ENCODE measurements around the gene PRKAA2. TPM values are rescaled to one million over a fixed set of nuclear protein-coding genes. Genes with fewer than 3 reads are reported as not detected.

Gene PRKAA2
- polyA plus RNA-seq, 4 donors, result 0.27 to 4.4 (median 0.48) TPM; not detected in 1

GRCh38 chr1:56627636-56628039 is 17.5 kb upstream of the PRKAA2 start:
- Histone ChIP-seq H3K4me3 (ENCODE audit: low read depth in 1 of 3, low read length in 3 of 3) (no peak overlapping the region), H3K27ac (ENCODE audit: low read depth in 1 of 3, low read length in 2 of 3) (no peak overlapping the region), H3K27me3 (ENCODE audit: control insufficient read depth in 3 of 3, insufficient read depth in 3 of 3, low read length in 3 of 3) (no peaks in the 10 kb centered on the region), H3K36me3 (ENCODE audit: control insufficient read depth in 3 of 3, insufficient read depth in 2 of 3, low read depth in 1 of 3, low read length in 3 of 3) (no peaks in the 10 kb centered on the region), H3K4me1 (ENCODE audit: control insufficient read depth in 3 of 3, insufficient read depth in 2 of 3, low read depth in 1 of 3, low read length in 2 of 3) (no peaks in the 10 kb centered on the region), H3K9me3 (ENCODE audit: control insufficient read depth in 2 of 2, insufficient read depth in 1 of 2, low read depth in 1 of 2, low read length in 1 of 2) (peaks cover 0 to 4% of the 10 kb centered on the region in 2 donors)
- FAIRE-seq, result no peak
- whole genome bisulfite sequencing, 3 donors, result 70 to 71% (median 70%) methylated on average over 3 of the region's 3 CpGs
- DNase-seq, result no peak

GRCh38 chr1:56630786-56631185 is 14.3 kb upstream of the PRKAA2 start:
- Histone ChIP-seq H3K4me1 (ENCODE audit: control insufficient read depth in 3 of 3, insufficient read depth in 2 of 3, low read depth in 1 of 3, low read length in 2 of 3) (no peaks in the 10 kb centered on the region), H3K36me3 (ENCODE audit: control insufficient read depth in 3 of 3, insufficient read depth in 2 of 3, low read depth in 1 of 3, low read length in 3 of 3) (no peaks in the 10 kb centered on the region), H3K9me3 (ENCODE audit: control insufficient read depth in 2 of 2, insufficient read depth in 1 of 2, low read depth in 1 of 2, low read length in 1 of 2) (no peaks in the 10 kb centered on the region), H3K27ac (ENCODE audit: low read depth in 1 of 3, low read length in 2 of 3) (no peak overlapping the region), H3K27me3 (ENCODE audit: control insufficient read depth in 3 of 3, insufficient read depth in 3 of 3, low read length in 3 of 3) (no peaks in the 10 kb centered on the region), H3K4me3 (ENCODE audit: low read depth in 1 of 3, low read length in 3 of 3) (no peak overlapping the region)
- FAIRE-seq (no peak), DNase-seq (no peak)

GRCh38 chr1:56631901-56632300 is 13.2 kb upstream of the PRKAA2 start:
- no peaks in the 10 kb centered on the region for H3K36me3 ChIP-seq (ENCODE audit: control insufficient read depth in 3 of 3, insufficient read depth in 2 of 3, low read depth in 1 of 3, low read length in 3 of 3)
- no peak overlapping the region for H3K4me3 ChIP-seq (ENCODE audit: low read depth in 1 of 3, low read length in 3 of 3)
- no peaks in the 10 kb centered on the region for H3K4me1 ChIP-seq (ENCODE audit: control insufficient read depth in 3 of 3, insufficient read depth in 2 of 3, low read depth in 1 of 3, low read length in 2 of 3)
- FAIRE-seq (no peak), DNase-seq (no peak)
- no peak overlapping the region for H3K27ac ChIP-seq (ENCODE audit: low read depth in 1 of 3, low read length in 2 of 3)
- WGBS, 3 donors, result 67 to 80% (median 70%) methylated on average over 2 of the region's 2 CpGs
- H3K9me3 ChIP-seq (ENCODE audit: control insufficient read depth in 2 of 2, insufficient read depth in 1 of 2, low read depth in 1 of 2, low read length in 1 of 2), result no peaks in the 10 kb centered on the region
- no peaks in the 10 kb centered on the region for H3K27me3 ChIP-seq (ENCODE audit: control insufficient read depth in 3 of 3, insufficient read depth in 3 of 3, low read length in 3 of 3)

- Histone ChIP-seq H3K27ac (ENCODE audit: low read depth in 1 of 3, low read length in 2 of 3) (no peak overlapping the region), H3K36me3 (ENCODE audit: control insufficient read depth in 3 of 3, insufficient read depth in 2 of 3, low read depth in 1 of 3, low read length in 3 of 3) (no peaks in the 10 kb centered on the region), H3K27me3 (ENCODE audit: control insufficient read depth in 3 of 3, insufficient read depth in 3 of 3, low read length in 3 of 3) (no peaks in the 10 kb centered on the region), H3K4me1 (ENCODE audit: control insufficient read depth in 3 of 3, insufficient read depth in 2 of 3, low read depth in 1 of 3, low read length in 2 of 3) (no peaks in the 10 kb centered on the region), H3K9me3 (ENCODE audit: control insufficient read depth in 2 of 2, insufficient read depth in 1 of 2, low read depth in 1 of 2, low read length in 1 of 2) (no peaks in the 10 kb centered on the region), H3K4me3 (ENCODE audit: low read depth in 1 of 3, low read length in 3 of 3) (no peak overlapping the region)
- 95 to 96% (median 95%) methylated on average over 3 of the region's 3 CpGs for WGBS, 3 donors
- DNase-seq (no peak), FAIRE-seq (no peak)
Observed at GRCh38 chr1:56634981-56635380, 10.1 kb upstream of the PRKAA2 start.

GRCh38 chr1:56638248-56638647 is 6.9 kb upstream of the PRKAA2 start:
- FAIRE-seq (no peak), DNase-seq (no peak)
- no peaks in the 10 kb centered on the region for H3K36me3 ChIP-seq (ENCODE audit: control insufficient read depth in 3 of 3, insufficient read depth in 2 of 3, low read depth in 1 of 3, low read length in 3 of 3)
- WGBS, 3 donors, result 0 to 34% (median 10%) methylated on average over 1 of the region's 1 CpG
- H3K9me3 ChIP-seq (ENCODE audit: control insufficient read depth in 2 of 2, insufficient read depth in 1 of 2, low read depth in 1 of 2, low read length in 1 of 2), result no peaks in the 10 kb centered on the region
- no peaks in the 10 kb centered on the region for H3K4me1 ChIP-seq (ENCODE audit: control insufficient read depth in 3 of 3, insufficient read depth in 2 of 3, low read depth in 1 of 3, low read length in 2 of 3)
- no peak overlapping the region for H3K27ac ChIP-seq (ENCODE audit: low read depth in 1 of 3, low read length in 2 of 3)
- no peaks in the 10 kb centered on the region for H3K27me3 ChIP-seq (ENCODE audit: control insufficient read depth in 3 of 3, insufficient read depth in 3 of 3, low read length in 3 of 3)
- no peak overlapping the region for H3K4me3 ChIP-seq (ENCODE audit: low read depth in 1 of 3, low read length in 3 of 3)

GRCh38 chr1:56639211-56639610 is 5.9 kb upstream of the PRKAA2 start:
- Histone ChIP-seq H3K4me1 (ENCODE audit: control insufficient read depth in 3 of 3, insufficient read depth in 2 of 3, low read depth in 1 of 3, low read length in 2 of 3) (peaks cover 0 to 3% (median 0%) of the 10 kb centered on the region in 3 donors), H3K9me3 (ENCODE audit: control insufficient read depth in 2 of 2, insufficient read depth in 1 of 2, low read depth in 1 of 2, low read length in 1 of 2) (no peaks in the 10 kb centered on the region), H3K27me3 (ENCODE audit: control insufficient read depth in 3 of 3, insufficient read depth in 3 of 3, low read length in 3 of 3) (peaks cover 0 to under 1% (median 0%) of the 10 kb centered on the region in 3 donors), H3K27ac (ENCODE audit: low read depth in 1 of 3, low read length in 2 of 3) (no peak overlapping the region), H3K36me3 (ENCODE audit: control insufficient read depth in 3 of 3, insufficient read depth in 2 of 3, low read depth in 1 of 3, low read length in 3 of 3) (no peaks in the 10 kb centered on the region), H3K4me3 (ENCODE audit: low read depth in 1 of 3, low read length in 3 of 3) (no peak overlapping the region)
- FAIRE-seq (no peak), DNase-seq (no peak)
- 11 to 31% (median 21%) methylated on average over 2 of the region's 2 CpGs for WGBS, 3 donors

- no peak overlapping the region for H3K27ac ChIP-seq (ENCODE audit: low read depth in 1 of 3, low read length in 2 of 3)
- FAIRE-seq, result no peak
- DNase-seq, result peak in 1 of 2 donors; percentile 16
Observed at GRCh38 chr1:56643661-56644060, 1.5 kb upstream of the PRKAA2 start.

GRCh38 chr1:56644064-56644918 is 823 bp upstream of the PRKAA2 start:
- WGBS, 3 donors, result 2 to 10% (median 6%) methylated on average over 23 of the region's 23 CpGs
- no peaks in the 10 kb centered on the region for H3K36me3 ChIP-seq (ENCODE audit: control insufficient read depth in 3 of 3, insufficient read depth in 2 of 3, low read depth in 1 of 3, low read length in 3 of 3)
- DNase-seq (peak in 1 of 2 donors; percentile 45), FAIRE-seq (no peak)
- peaks cover 3 to 10% (median 4%) of the 10 kb centered on the region in 3 donors for H3K27me3 ChIP-seq (ENCODE audit: control insufficient read depth in 3 of 3, insufficient read depth in 3 of 3, low read length in 3 of 3)
- peak overlapping the region in 2 of 3 donors; percentile 63 to 76 for H3K4me3 ChIP-seq (ENCODE audit: low read depth in 1 of 3, low read length in 3 of 3)
- H3K4me1 ChIP-seq (ENCODE audit: control insufficient read depth in 3 of 3, insufficient read depth in 2 of 3, low read depth in 1 of 3, low read length in 2 of 3), result peaks cover 0 to 13% (median 4%) of the 10 kb centered on the region in 3 donors
- no peaks in the 10 kb centered on the region for H3K9me3 ChIP-seq (ENCODE audit: control insufficient read depth in 2 of 2, insufficient read depth in 1 of 2, low read depth in 1 of 2, low read length in 1 of 2)
- peak overlapping the region in 1 of 3 donors; percentile 43 for H3K27ac ChIP-seq (ENCODE audit: low read depth in 1 of 3, low read length in 2 of 3)

More at GRCh38 chr1:56643661-56644060, 1.5 kb upstream of the PRKAA2 start:
- Histone ChIP-seq H3K27me3 (ENCODE audit: control insufficient read depth in 3 of 3, insufficient read depth in 3 of 3, low read length in 3 of 3) (peaks cover 3 to 10% (median 4%) of the 10 kb centered on the region in 3 donors), H3K9me3 (ENCODE audit: control insufficient read depth in 2 of 2, insufficient read depth in 1 of 2, low read depth in 1 of 2, low read length in 1 of 2) (no peaks in the 10 kb centered on the region), H3K36me3 (ENCODE audit: control insufficient read depth in 3 of 3, insufficient read depth in 2 of 3, low read depth in 1 of 3, low read length in 3 of 3) (no peaks in the 10 kb centered on the region), H3K4me3 (ENCODE audit: low read depth in 1 of 3, low read length in 3 of 3) (no peak overlapping the region), H3K4me1 (ENCODE audit: control insufficient read depth in 3 of 3, insufficient read depth in 2 of 3, low read depth in 1 of 3, low read length in 2 of 3) (peaks cover 0 to 13% (median 4%) of the 10 kb centered on the region in 3 donors)
